WERI-Rb-1 (cell line): ENCODE results near the gene VPS54.

Experiments
- DNase-seq: peaks from one replicate; pipeline ENCODE4 v3.0.0-alpha.2; 2020
- H3K27ac ChIP-seq: fragments of 250-450 bp; sonication (Bioruptor Pico); 2 replicates; pipeline ENCODE4 v1.5.1; 2020; ENCODE audit warnings: mild to moderate bottlenecking, moderate library complexity
- H3K27me3 ChIP-seq: fragments of 250-450 bp; sonication (Bioruptor Pico); 2 replicates; pipeline ENCODE4 v1.5.1; 2021; ENCODE audit warnings: mild to moderate bottlenecking, low read depth, moderate library complexity; ENCODE audit not compliant: insufficient read depth, severe bottlenecking
- H3K36me3 ChIP-seq: fragments of 250-450 bp; sonication (Bioruptor Pico); 2 replicates; pipeline ENCODE4 v1.5.1; 2020; ENCODE audit warnings: mild to moderate bottlenecking, moderate library complexity
- H3K4me3 ChIP-seq: 2 replicates; pipeline ENCODE4 v1.5.1; 2011; ENCODE audit warnings: low read depth, mild to moderate bottlenecking, control low read depth, low read length
- H3K9me3 ChIP-seq: fragments of 250-450 bp; sonication (Bioruptor Pico); 2 replicates; pipeline ENCODE4 v1.5.1; 2021; ENCODE audit warnings: mild to moderate bottlenecking, moderate library complexity; ENCODE audit not compliant: severe bottlenecking
- CTCF ChIP-seq: IDR thresholded peaks from 2 replicates; pipeline ENCODE4 v1.5.1; 2011; ENCODE audit warnings: low read depth, mild to moderate bottlenecking, control low read depth, inconsistent platforms, low read length

VPS54 gene

GRCh38 chr2:63886445-63886844 lies 132.8 kb downstream of the VPS54 start:
- Histone ChIP-seq H3K4me3 (no peak overlapping the region), H3K27me3 (no peaks in the 10 kb centered on the region), H3K36me3 (peaks cover 67% of the 10 kb centered on the region), H3K27ac (no peak overlapping the region), H3K9me3 (no peaks in the 10 kb centered on the region)
- no peak for DNase-seq
- no peak for TF ChIP-seq CTCF

- DNase-seq: no peak
- H3K9me3 ChIP-seq: no peaks in the 10 kb centered on the region
- H3K27me3 ChIP-seq: no peaks in the 10 kb centered on the region
- peaks cover 38% of the 10 kb centered on the region for H3K36me3 ChIP-seq
- no peak for TF ChIP-seq CTCF
- no peak overlapping the region for H3K4me3 ChIP-seq
- H3K27ac ChIP-seq: no peak overlapping the region
Measured at GRCh38 chr2:63882395-63883105, 136.7 kb downstream of the VPS54 start.

- DNase-seq: no peak
- peaks cover 33% of the 10 kb centered on the region for H3K36me3 ChIP-seq
- no peaks in the 10 kb centered on the region for H3K9me3 ChIP-seq
- no peaks in the 10 kb centered on the region for H3K27me3 ChIP-seq
- no peak overlapping the region for H3K27ac ChIP-seq
- TF ChIP-seq CTCF: no peak
- H3K4me3 ChIP-seq: no peak overlapping the region
Measured at GRCh38 chr2:63881205-63881604, 138.0 kb downstream of the VPS54 start.

GRCh38 chr2:63880625-63881024 lies 138.6 kb downstream of the VPS54 start:
- Histone ChIP-seq H3K27me3 (no peaks in the 10 kb centered on the region), H3K4me3 (no peak overlapping the region), H3K36me3 (peaks cover 27% of the 10 kb centered on the region), H3K9me3 (no peaks in the 10 kb centered on the region), H3K27ac (no peak overlapping the region)
- TF ChIP-seq CTCF: no peak
- DNase-seq: no peak

- H3K36me3 ChIP-seq: peaks cover 21% of the 10 kb centered on the region
- H3K27ac ChIP-seq: no peak overlapping the region
- TF ChIP-seq CTCF: no peak
Measured at GRCh38 chr2:63879876-63880433, 139.3 kb downstream of the VPS54 start.

GRCh38 chr2:63878486-63878885 lies 140.7 kb downstream of the VPS54 start:
- no peaks in the 10 kb centered on the region for H3K27me3 ChIP-seq
- peaks cover 13% of the 10 kb centered on the region for H3K36me3 ChIP-seq
- DNase-seq: no peak
- no peaks in the 10 kb centered on the region for H3K9me3 ChIP-seq
- no peak for TF ChIP-seq CTCF
- no peak overlapping the region for H3K27ac ChIP-seq
- no peak overlapping the region for H3K4me3 ChIP-seq

More at GRCh38 chr2:63879876-63880433, 139.3 kb downstream of the VPS54 start:
- Histone ChIP-seq H3K9me3 (no peaks in the 10 kb centered on the region), H3K27me3 (no peaks in the 10 kb centered on the region), H3K4me3 (no peak overlapping the region)
- no peak for DNase-seq
